Suprapubic skin (tissue), 2 donors: ENCODE results near the gene SMG6.

Experiments
- EP300 ChIP-seq: sonication (generic); formaldehyde crosslinking; IDR thresholded peaks from one replicate; pipeline ENCODE4 v1.6.1; 2017; ENCODE audit warnings: antibody characterized with exemption
- POLR2A ChIP-seq, 2 donors: fragments of 450-650 bp; IDR thresholded peaks; one replicate each; pipeline ENCODE4 v1.6.1; 2017; ENCODE audit warnings: antibody characterized with exemption in 2 of 2, mild to moderate bottlenecking in 2 of 2, moderate library complexity in 2 of 2

GRCh38 chr17:2144701-2145100 is 158.9 kb downstream of the SMG6 start:
- TF ChIP-seq POLR2A (IDR thresholded peaks at IDR 0.05) (no peak), EP300 (no peak)
